GM19468 (cell line): Measurements from ENCODE around the gene PTPRK.

ENCODE experiments used
- ATAC-seq: cut with Tn5 transposase; IDR thresholded peaks from one replicate; pipeline ENCODE4 v1.9.1; 2021; ENCODE audit warnings: mild to moderate bottlenecking, moderate library complexity, moderate number of reproducible peaks; ENCODE audit not compliant: unreplicated experiment; ENCODE audit errors: extremely low read depth

Gene PTPRK

DNA sequence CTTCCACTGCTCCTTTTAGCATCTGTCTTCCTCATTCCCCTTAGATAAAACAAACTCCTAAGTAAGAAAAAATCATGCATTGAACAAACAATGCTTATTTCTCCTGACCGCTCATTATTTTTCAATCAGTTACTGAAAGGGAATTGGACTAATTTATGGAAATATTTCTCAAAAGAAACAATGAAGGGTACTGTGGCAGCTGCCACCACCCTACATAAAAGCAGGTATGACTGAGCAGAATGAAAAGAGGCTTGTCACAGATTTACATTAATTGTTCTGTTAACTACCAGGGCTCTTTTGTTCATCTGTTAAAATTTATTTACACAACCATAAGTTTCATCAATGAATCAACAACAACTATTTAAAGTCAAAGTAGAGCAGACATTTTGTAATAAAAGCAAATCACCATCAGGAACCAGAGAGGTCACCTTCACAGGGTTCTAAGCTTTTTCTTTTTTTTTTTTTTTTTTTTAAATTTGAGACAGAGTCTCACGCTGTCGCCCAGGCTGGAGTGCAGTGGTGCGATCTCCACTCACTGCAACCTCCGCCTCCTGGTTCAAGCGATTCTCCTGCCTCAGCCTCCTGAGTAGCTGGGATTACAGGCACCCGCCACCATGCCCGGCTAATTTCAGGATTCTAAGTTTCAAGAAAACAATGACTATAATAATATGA is 204.0 kb downstream of the PTPRK start:
- ATAC-seq = no peak

DNA sequence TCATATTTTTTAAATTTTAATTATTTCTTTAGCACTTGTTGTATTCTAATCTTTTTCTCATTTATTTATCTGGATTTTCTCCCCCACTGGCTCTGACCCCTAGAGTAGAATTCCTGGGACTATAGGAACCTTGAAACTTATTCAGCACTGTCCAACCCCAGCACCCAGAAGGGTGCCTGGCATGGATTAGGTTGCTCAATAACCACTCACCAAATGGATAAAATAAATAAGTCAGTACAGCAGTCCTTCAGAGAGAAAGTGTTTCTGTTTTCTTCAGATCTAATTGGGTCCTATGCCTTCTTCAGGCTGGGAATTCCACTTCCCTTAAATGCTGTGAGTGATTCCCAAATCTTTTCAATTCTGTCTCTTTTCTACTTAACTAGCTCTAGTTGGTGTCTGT is 206.2 kb downstream of the PTPRK start:
- no peak for ATAC-seq

DNA sequence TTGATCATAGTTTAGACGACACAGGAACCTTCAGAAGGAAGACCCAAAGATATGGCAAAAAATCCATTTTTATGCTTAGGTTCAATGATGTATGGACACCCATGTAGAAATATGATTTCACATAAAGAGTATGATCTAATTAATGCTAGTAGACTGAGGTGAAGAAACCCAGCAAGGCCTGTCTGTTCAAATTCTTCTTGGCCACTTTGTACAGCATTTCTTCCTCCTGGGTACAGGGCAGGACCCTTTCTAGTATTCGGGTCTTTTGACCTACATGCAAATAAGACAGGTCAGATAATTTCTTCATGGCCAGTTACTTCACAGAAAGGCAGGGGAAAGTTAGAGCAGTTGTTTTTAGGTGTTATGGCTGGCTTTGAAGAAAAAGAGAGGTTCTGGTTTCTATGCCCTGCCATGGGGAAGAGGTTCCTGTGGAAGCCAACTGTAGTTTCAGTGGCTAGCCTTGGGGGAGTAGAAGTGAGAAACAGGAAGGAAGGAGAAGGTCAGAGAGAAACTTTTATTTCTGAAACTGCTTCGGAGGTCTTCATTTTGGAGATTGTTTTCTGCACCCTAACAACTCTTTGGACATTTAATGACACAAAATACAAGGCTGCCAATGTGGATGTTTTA is 208.3 kb downstream of the PTPRK start:
- no peak for ATAC-seq

DNA sequence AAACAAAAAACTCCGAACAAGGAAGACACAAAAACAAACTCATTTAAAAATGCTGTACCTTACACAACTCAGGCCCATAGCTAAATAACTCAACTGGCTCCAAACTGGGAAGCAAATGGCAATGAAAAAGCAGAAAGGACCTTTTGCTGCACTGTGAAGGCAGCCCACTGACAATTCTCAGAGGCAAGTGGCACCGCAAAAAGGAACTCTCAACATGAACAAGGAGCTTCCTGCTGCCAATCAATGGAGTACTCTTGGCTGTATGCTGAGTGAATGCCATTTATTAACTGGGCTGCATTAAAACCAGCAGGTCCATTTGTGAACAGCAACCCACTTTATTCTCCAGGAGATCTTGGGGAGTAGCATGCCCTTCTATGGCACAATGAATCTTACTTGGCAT is 209.9 kb downstream of the PTPRK start:
- no peak for ATAC-seq

GRCh38 chr6:128307671-128308070 is 212.7 kb downstream of the PTPRK start:
- no peak for ATAC-seq

DNA sequence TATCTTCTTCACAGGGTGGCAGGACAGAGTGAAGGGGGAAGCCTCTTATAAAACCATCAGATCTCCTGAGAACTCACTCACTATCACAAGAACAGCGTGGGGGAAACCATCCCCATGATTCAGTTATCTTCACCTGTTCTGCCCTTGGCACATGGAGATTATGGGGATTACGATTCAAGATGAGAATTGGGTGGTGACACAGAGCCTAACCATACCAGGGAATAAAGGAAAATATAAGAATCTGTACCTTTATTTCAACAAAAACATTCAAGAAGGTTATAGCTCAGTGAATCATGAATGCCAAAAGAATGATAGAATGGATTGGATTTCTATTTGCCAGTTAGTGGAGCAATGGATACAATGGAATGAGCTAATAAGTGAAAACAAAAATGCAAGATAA is 214.4 kb downstream of the PTPRK start:
- no peak for ATAC-seq

DNA sequence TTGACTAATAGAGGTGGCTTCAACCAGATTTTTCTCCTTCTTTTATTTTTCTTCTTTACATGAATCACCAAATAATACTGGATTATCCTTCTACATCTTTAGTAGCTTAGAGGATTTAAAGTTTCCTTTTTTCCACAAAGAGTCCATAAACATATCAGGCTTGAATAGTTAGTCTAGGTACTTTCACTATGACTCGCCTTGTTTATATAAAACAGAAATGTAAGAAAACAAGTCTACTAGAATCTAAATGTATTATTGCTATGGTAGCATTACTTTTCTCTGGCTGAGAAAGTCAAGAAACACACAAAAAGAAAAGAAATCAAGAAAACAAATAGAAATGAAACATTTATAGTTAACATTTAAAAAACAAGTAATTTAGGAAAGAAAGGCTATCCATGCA is 215.2 kb downstream of the PTPRK start:
- ATAC-seq = no peak

GRCh38 chr6:128303870-128304269 is 216.5 kb downstream of the PTPRK start:
- no peak for ATAC-seq

- ATAC-seq = no peak
Observed at GRCh38 chr6:128302942-128303341, 217.5 kb downstream of the PTPRK start.

GRCh38 chr6:128295670-128296069 is 224.7 kb downstream of the PTPRK start:
- ATAC-seq = no peak

GRCh38 chr6:128290221-128290620 is 230.2 kb downstream of the PTPRK start:
- no peak for ATAC-seq

DNA sequence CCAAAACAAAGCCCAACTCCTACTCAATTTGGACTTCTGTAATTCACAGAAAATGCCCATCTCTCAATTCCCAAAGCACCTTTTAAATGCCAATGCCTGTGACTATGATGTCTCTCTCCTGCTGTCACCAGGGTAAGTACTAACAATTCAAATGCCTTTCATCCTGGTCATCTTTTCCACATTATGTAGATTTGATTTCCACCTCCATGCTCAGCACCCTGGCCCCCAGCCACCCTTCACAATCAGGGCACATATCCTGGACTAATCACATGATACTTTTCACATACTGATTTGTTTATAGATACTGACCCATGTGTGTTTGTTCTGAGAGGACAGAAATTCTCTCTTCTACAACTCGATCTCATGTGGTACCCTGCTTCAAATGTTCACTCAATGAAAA is 236.3 kb downstream of the PTPRK start:
- ATAC-seq = no peak

GRCh38 chr6:128282961-128283360 is 237.4 kb downstream of the PTPRK start:
- ATAC-seq = peak; percentile 43

GRCh38 chr6:128280960-128281359 is 239.4 kb downstream of the PTPRK start:
- ATAC-seq = no peak

- no peak for ATAC-seq
Observed at GRCh38 chr6:128280066-128280465, 240.3 kb downstream of the PTPRK start.

- no peak for ATAC-seq
Observed at GRCh38 chr6:128278836-128279235, 241.6 kb downstream of the PTPRK start.

GRCh38 chr6:128277379-128277778 is 243.0 kb downstream of the PTPRK start:
- ATAC-seq = no peak

- ATAC-seq = no peak
Observed at GRCh38 chr6:128276311-128276710, 244.1 kb downstream of the PTPRK start.

DNA sequence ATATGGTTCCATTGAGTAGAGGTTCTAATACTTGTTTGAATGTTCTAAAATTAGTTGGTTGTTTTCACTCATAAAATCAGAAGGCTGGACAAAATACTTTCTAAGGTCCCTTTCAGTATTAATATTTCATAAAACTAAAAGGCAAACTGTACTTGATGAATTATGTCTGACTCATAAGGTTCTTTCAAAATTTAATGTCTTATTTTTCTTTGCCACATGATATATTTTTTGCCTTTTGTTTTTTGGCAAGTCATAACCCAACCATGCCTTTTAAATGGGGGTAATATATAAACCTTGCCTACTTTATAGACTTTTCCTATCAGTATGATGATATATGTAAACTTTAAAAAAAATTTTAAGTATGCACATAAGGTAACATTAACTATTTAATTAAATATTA is 244.7 kb downstream of the PTPRK start:
- no peak for ATAC-seq

- no peak for ATAC-seq
Observed at GRCh38 chr6:128275030-128275429, 245.4 kb downstream of the PTPRK start.

DNA sequence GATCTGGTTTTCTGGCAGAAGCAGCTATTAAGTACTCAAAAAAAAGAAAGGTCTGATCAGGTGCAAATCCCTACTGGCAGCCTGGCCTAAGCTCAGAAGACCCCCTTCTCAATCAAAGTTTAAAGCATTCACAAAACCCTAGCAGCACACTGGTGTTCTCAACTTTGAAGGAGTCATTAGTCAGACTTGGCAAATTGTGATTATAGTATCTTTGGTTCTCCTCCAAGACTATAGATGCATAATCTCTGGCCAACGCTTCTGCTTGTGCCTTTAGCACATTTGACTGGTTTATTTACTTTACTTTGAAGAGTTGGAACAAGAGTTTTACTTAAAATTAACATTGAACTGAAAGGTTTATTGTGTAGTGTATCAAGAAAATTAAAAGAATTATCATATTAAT is 248.9 kb downstream of the PTPRK start:
- no peak for ATAC-seq

DNA sequence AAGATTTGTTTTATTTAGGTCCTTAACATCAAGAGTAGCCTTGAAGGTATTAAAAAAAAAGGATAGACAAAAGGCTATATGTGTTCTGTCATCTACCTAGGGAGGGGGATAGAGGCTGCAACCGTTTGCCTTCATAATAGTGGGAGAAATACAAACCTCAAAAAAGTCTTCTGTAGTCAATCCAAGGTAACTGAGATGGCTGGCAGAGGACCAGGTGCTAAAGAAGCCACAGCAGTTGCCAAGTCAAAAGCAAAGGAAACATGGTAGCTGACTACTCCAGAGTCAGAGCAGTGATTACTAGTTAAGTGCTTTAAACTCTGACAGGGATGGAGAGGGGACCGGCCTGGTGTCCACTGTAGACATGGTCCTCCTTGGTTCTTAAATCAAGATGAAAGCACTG is 249.4 kb downstream of the PTPRK start:
- no peak for ATAC-seq
